H1 (cell line): Measurements from ENCODE around the gene MAGI2. TPM values are rescaled to one million over a fixed set of nuclear protein-coding genes. Genes with fewer than 3 reads are reported as not detected.
A peak's percentile ranks its signal among the peaks of the same experiment; 100 is the strongest.

Source experiments
- CTCF ChIA-PET: fragments of 300-600 bp; sonication (Branson Sonifier 250); formaldehyde crosslinking; loops from one replicate; lab custom pipeline; 2021; ENCODE audit not compliant: partially characterized antibody; lab: Charles Lee
- POLR2A ChIA-PET: fragments of 300-600 bp; sonication (Branson Sonifier 250); formaldehyde crosslinking; loops from one replicate; lab custom pipeline; 2021; ENCODE audit warnings: inconsistent platforms; ENCODE audit not compliant: partially characterized antibody; lab: Charles Lee
- DNase-seq, 2 experiments: peaks; one replicate each; pipeline versions ENCODE4 v3.0.0 to v3.0.0-alpha.2; 2010 to 2022; ENCODE audit warnings: low spot score in 2 of 2, low read depth in 1 of 2, mixed read lengths in 1 of 2
- FAIRE-seq: peaks from 2 replicates; lab custom pipeline; 2011; peaks lifted over from hg19 to GRCh38; lab: Jason Lieb, UNC
- H2AFZ ChIP-seq: 2 replicates; pipeline ENCODE4 v1.8.1; 2012; ENCODE audit warnings: low read length, inconsistent platforms
- H2AK5ac ChIP-seq: 2 replicates; pipeline ENCODE4 v1.6.1; 2013; ENCODE audit warnings: low read depth, low read length
- H2BK120ac ChIP-seq: replicated peaks from 2 replicates; pipeline ENCODE3; 2013; ENCODE audit warnings: low read depth, low read length, inconsistent platforms
- H2BK12ac ChIP-seq: 2 replicates; pipeline ENCODE4 v1.6.1; 2013; ENCODE audit warnings: low read depth, low read length
- H2BK15ac ChIP-seq: 2 replicates; pipeline ENCODE4 v1.6.1; 2013; ENCODE audit warnings: low read length
- H2BK20ac ChIP-seq: 2 replicates; pipeline ENCODE4 v1.6.1; 2013; ENCODE audit warnings: low read length
- H2BK5ac ChIP-seq: 2 replicates; pipeline ENCODE4 v1.6.1; 2013; ENCODE audit warnings: low read depth, low read length
- H3K14ac ChIP-seq: 2 replicates; pipeline ENCODE4 v1.6.1; 2013; ENCODE audit warnings: inconsistent platforms; ENCODE audit not compliant: insufficient read length
- H3K18ac ChIP-seq: 2 replicates; pipeline ENCODE4 v1.6.1; 2013; ENCODE audit warnings: low read length; ENCODE audit errors: extremely low read depth
- H3K23ac ChIP-seq: 2 replicates; pipeline ENCODE4 v1.6.1; 2013; ENCODE audit warnings: inconsistent platforms; ENCODE audit not compliant: insufficient read length
- H3K23me2 ChIP-seq: 2 replicates; pipeline ENCODE4 v1.6.1; 2013; ENCODE audit warnings: low read depth, low read length
- H3K27ac ChIP-seq: 2 replicates; pipeline ENCODE4 v1.6.1; 2011; ENCODE audit warnings: low read depth, low read length, inconsistent platforms
- H3K27me3 ChIP-seq, 4 experiments: replicated peaks in 1 of 4; 1 replicate in 1 of 4; 2 replicates in 3 of 4; pipeline versions ENCODE4 v1.6.1 to v1.8.1; 2011 to 2013; ENCODE audit warnings: low read length in 3 of 4, mild to moderate bottlenecking in 3 of 4, inconsistent platforms in 2 of 4, mixed read lengths in 2 of 4, moderate library complexity in 1 of 4; ENCODE audit not compliant: control insufficient read depth in 3 of 4, insufficient read depth in 3 of 4; ENCODE audit errors: extremely low read depth in 1 of 4
- H3K36me3 ChIP-seq, 4 experiments: 2 replicates each; pipeline versions ENCODE4 v1.6.1 to v1.8.1; 2011 to 2013; ENCODE audit warnings: mild to moderate bottlenecking in 4 of 4, low read length in 3 of 4, moderate library complexity in 2 of 4, control low read depth in 1 of 4, inconsistent platforms in 1 of 4; ENCODE audit not compliant: insufficient read depth in 4 of 4, control insufficient read depth in 2 of 4
- H3K4ac ChIP-seq: replicated peaks from 2 replicates; pipeline ENCODE3; 2013; ENCODE audit warnings: low read length, low read depth, mixed read lengths, inconsistent platforms; ENCODE audit not compliant: insufficient read length
- H3K4me1 ChIP-seq, 4 experiments: replicated peaks in 1 of 4; 1 replicate in 1 of 4; 2 replicates in 3 of 4; pipeline versions ENCODE4 v1.6.1 to v1.8.1; 2011 to 2013; ENCODE audit warnings: low read length in 3 of 4, inconsistent platforms in 2 of 4, mixed read lengths in 1 of 4; ENCODE audit not compliant: insufficient read depth in 4 of 4, control insufficient read depth in 3 of 4
- H3K4me2 ChIP-seq, 2 experiments: 2 replicates each; pipeline versions ENCODE4 v1.6.1 to v1.8.1; 2011 to 2013; ENCODE audit warnings: low read depth in 2 of 2, low read length in 2 of 2, control low read depth in 1 of 2, inconsistent platforms in 1 of 2, mild to moderate bottlenecking in 1 of 2; ENCODE audit not compliant: insufficient read depth in 1 of 2
- H3K4me3 ChIP-seq, 4 experiments: fragments of 200-600, 300-600 bp in 1 of 4; sonication (generic), shearing (Covaris generic), sonication (Bioruptor Twin) in 1 of 4; 2 replicates each; pipeline versions ENCODE4 v1.5.1 to v1.8.1; 2011 to 2016; ENCODE audit warnings: low read length in 4 of 4, low read depth in 3 of 4, control low read depth in 2 of 4, inconsistent platforms in 2 of 4, mild to moderate bottlenecking in 2 of 4, mixed read lengths in 1 of 4, moderate library complexity in 1 of 4; ENCODE audit not compliant: insufficient read depth in 2 of 4; ENCODE audit errors: extremely low read depth in 1 of 4
- H3K56ac ChIP-seq: replicated peaks from 2 replicates; pipeline ENCODE3; 2013; ENCODE audit warnings: low read depth, mild to moderate bottlenecking, mixed read lengths, low read length, inconsistent platforms; ENCODE audit not compliant: insufficient read length
- H3K79me1 ChIP-seq: 2 replicates; pipeline ENCODE4 v1.6.1; 2013; ENCODE audit warnings: low read depth, low read length, control low read depth
- H3K79me2 ChIP-seq, 2 experiments: 2 replicates each; pipeline versions ENCODE4 v1.6.1 to v1.8.1; 2012 to 2013; ENCODE audit warnings: low read length in 2 of 2, mild to moderate bottlenecking in 2 of 2, inconsistent platforms in 1 of 2; ENCODE audit not compliant: insufficient read depth in 2 of 2, control insufficient read depth in 1 of 2
- H3K9ac ChIP-seq, 4 experiments: replicated peaks in 1 of 4; 1 replicate in 1 of 4; 2 replicates in 3 of 4; pipeline versions ENCODE4 v1.6.1 to v1.8.1; 2011 to 2013; ENCODE audit warnings: low read depth in 3 of 4, low read length in 3 of 4, control low read depth in 2 of 4, mild to moderate bottlenecking in 2 of 4, moderate library complexity in 2 of 4, inconsistent platforms in 1 of 4; ENCODE audit errors: extremely low read depth in 1 of 4
- H3K9me3 ChIP-seq, 2 experiments: 2 replicates each; pipeline versions ENCODE4 v1.6.1 to v1.8.1; 2012 to 2013; ENCODE audit warnings: mild to moderate bottlenecking in 2 of 2, moderate library complexity in 2 of 2, control low read depth in 1 of 2, inconsistent platforms in 1 of 2, low read depth in 1 of 2, low read length in 1 of 2, mixed read lengths in 1 of 2; ENCODE audit not compliant: insufficient read depth in 2 of 2
- H4K20me1 ChIP-seq, 2 experiments: replicated peaks in 1 of 2; 2 replicates each; pipeline versions ENCODE3 to v1.8.1; 2011 to 2013; ENCODE audit warnings: inconsistent platforms in 2 of 2, low read length in 2 of 2, mild to moderate bottlenecking in 1 of 2; ENCODE audit not compliant: insufficient read depth in 2 of 2, control insufficient read depth in 1 of 2
- H4K5ac ChIP-seq: 2 replicates; pipeline ENCODE4 v1.6.1; 2013; ENCODE audit warnings: low read length, low read depth, mixed read lengths, inconsistent platforms; ENCODE audit not compliant: insufficient read length
- H4K8ac ChIP-seq: 2 replicates; pipeline ENCODE4 v1.8.0; 2013; ENCODE audit warnings: mild to moderate bottlenecking, moderate library complexity, low read length, inconsistent platforms; ENCODE audit not compliant: insufficient read depth; ENCODE audit errors: extremely low read depth
- H4K91ac ChIP-seq: replicated peaks from 2 replicates; pipeline ENCODE3; 2013; ENCODE audit warnings: low read length, mixed read lengths, inconsistent platforms; ENCODE audit not compliant: insufficient read length
- ASH2L ChIP-seq: fragments of 200-600, 300-600 bp; sonication (generic); IDR thresholded peaks from one replicate; pipeline ENCODE4 v1.7.1; 2017; ENCODE audit warnings: low read length
- CBX8 ChIP-seq: fragments of 300-800, 300-1000 bp; sonication (generic); IDR thresholded peaks from 2 replicates; pipeline ENCODE4 v1.7.1; 2016; ENCODE audit warnings: low read depth, low read length, borderline replicate concordance
- E2F6 ChIP-seq: IDR thresholded peaks from 2 replicates; pipeline ENCODE4 v1.6.1; 2012; ENCODE audit warnings: inconsistent platforms
- GTF2F1 ChIP-seq: IDR thresholded peaks from 2 replicates; pipeline ENCODE4 v1.6.1; 2012; ENCODE audit warnings: low read depth, low read length, improper control_type of control experiment, borderline replicate concordance
- HDAC2 ChIP-seq, 2 experiments: fragments of 300-600 bp in 1 of 2; sonication (generic) in 1 of 2; IDR thresholded peaks; 2 replicates each; pipeline ENCODE4 v1.6.1; 2011 to 2012; ENCODE audit warnings: low read depth in 2 of 2, low read length in 2 of 2, mild to moderate bottlenecking in 2 of 2, moderate library complexity in 2 of 2, borderline replicate concordance in 1 of 2, inconsistent platforms in 1 of 2
- NRF1 ChIP-seq: IDR thresholded peaks from 2 replicates; pipeline ENCODE4 v1.6.1; 2011; ENCODE audit warnings: mild to moderate bottlenecking, low read depth, low read length, improper control_type of control experiment
- RNF2 ChIP-seq: fragments of 200-900, 300-1000 bp; sonication (generic); IDR thresholded peaks from 2 replicates; pipeline ENCODE4 v1.7.1; 2016; ENCODE audit warnings: borderline replicate concordance, low read depth, mild to moderate bottlenecking, antibody characterized with exemption, low read length; ENCODE audit not compliant: poor library complexity, severe bottlenecking; ENCODE audit errors: missing control alignments
- SIN3A ChIP-seq, 2 experiments: IDR thresholded peaks in 1 of 2; conservative IDR thresholded peaks in 1 of 2; 2 replicates each; pipeline ENCODE4 v1.6.1; 2011 to 2012; ENCODE audit warnings: low read length in 2 of 2, improper control_type of control experiment in 1 of 2, low read depth in 1 of 2, mild to moderate bottlenecking in 1 of 2
- SIRT6 ChIP-seq: IDR thresholded peaks from one replicate; pipeline ENCODE4 v1.7.1; 2012; ENCODE audit warnings: low read length, inconsistent platforms
- SP1 ChIP-seq: IDR thresholded peaks from 2 replicates; pipeline ENCODE4 v1.6.1; 2011; ENCODE audit warnings: low read depth, low read length
- TAF1 ChIP-seq: IDR thresholded peaks from 2 replicates; pipeline ENCODE4 v1.6.1; 2011; ENCODE audit warnings: mild to moderate bottlenecking, low read depth, low read length
- TEAD4 ChIP-seq: IDR thresholded peaks from 2 replicates; pipeline ENCODE4 v1.6.1; 2012; ENCODE audit warnings: low read depth, low read length, inconsistent platforms, mixed read lengths
- YY1 ChIP-seq: IDR thresholded peaks from 2 replicates; pipeline ENCODE4 v1.6.1; 2011; ENCODE audit warnings: low read depth, mild to moderate bottlenecking, low read length
- WGBS, 2 experiments: shearing (Covaris generic) in 1 of 2; methylation state at CpG; one replicate each; pipeline versions ENCODE4 v1.1.6 to v1.1.7; 2013 to 2015; ENCODE audit warnings: low lambda C conversion rate in 2 of 2, mixed read lengths in 2 of 2, inconsistent platforms in 1 of 2, low coverage in 1 of 2, missing lambda C conversion rate in 1 of 2; ENCODE audit not compliant: insufficient replicate concordance in 2 of 2, insufficient coverage in 1 of 2, insufficient read length in 1 of 2; ENCODE audit errors: extremely low coverage in 1 of 2, missing lambda C conversion rate in 1 of 2; 5-methylcytosine and 5-hydroxymethylcytosine counted together
- polyA plus RNA-seq, 7 experiments: library from polyadenylated mRNA; depleted of rRNA in 3 of 7; stranded (reverse) in 5 of 7; unstranded in 2 of 7; fragments of >200 nt in 5 of 7; fragments of 200-250 nt in 2 of 7; gene quantifications; 1 replicate in 5 of 7; 2 replicates in 1 of 7; 4 replicates in 1 of 7; pipeline versions ENCODE4 v1.2.1 to v1.2.3, GENCODE V29; 2011 to 2013; ENCODE audit warnings: missing spikeins in 2 of 7, mixed read lengths in 2 of 7
- total RNA-seq: library from RNA; stranded (reverse); fragmentation: NEBNext Ultra II Directional; extraction: Animal tissue kit (Norgen Biotek cat#: 25700); gene quantifications from 2 replicates; pipeline ENCODE4 v1.2.1, GENCODE V29; 2021

MAGI2 gene
- total and polyA plus RNA-seq, 2 of the 8 experiments (the other 6 are each of a cell fraction or from before 2014, with no cell fraction given): 6.0 to 27.3 TPM

GRCh38 chr7:78558566-78558965 is 894.9 kb downstream of the MAGI2 start:
- POLR2A ChIA-PET: interaction anchor here (0.6 kb wide), 2 partner anchors 39 to 194 kb away, joined by 3 to 5 read pairs; no protein-coding TSS in a partner anchor
- CTCF ChIA-PET: interaction anchor here (0.7 to 1.5 kb wide), 3 partner anchors 9 to 23 kb away, joined by 3 to 4 read pairs (median 4); no protein-coding TSS in a partner anchor
- TF ChIP-seq TEAD4: no peak
- no peak for TF ChIP-seq SP1
- no peak for TF ChIP-seq TAF1
- TF ChIP-seq SIN3A (conservative IDR thresholded peaks at IDR 0.05 in 1 of 2, IDR thresholded peaks at IDR 0.05 in 1 of 2; ENCODE audit: low read depth in 1 of 2, low read length in 2 of 2): no peak
- TF ChIP-seq GTF2F1: no peak
- no peak for TF ChIP-seq E2F6
- TF ChIP-seq ASH2L: no peak
- TF ChIP-seq YY1: no peak
- TF ChIP-seq RNF2: no peak
- TF ChIP-seq CBX8: no peak
- no peak for TF ChIP-seq NRF1
- TF ChIP-seq HDAC2 (IDR thresholded peaks at IDR 0.05; ENCODE audit: borderline replicate concordance in 1 of 2, low read depth in 2 of 2, low read length in 2 of 2): no peak
- no peak for TF ChIP-seq SIRT6

More at GRCh38 chr7:78558566-78558965, 894.9 kb downstream of the MAGI2 start:
- Histone ChIP-seq H3K79me1 (no peaks in the 10 kb centered on the region), H3K9me3 (no peaks in the 10 kb centered on the region), H3K23me2 (no peaks in the 10 kb centered on the region), H3K9ac (peak overlapping the region in 1 of 4 experiments; percentile 34; a peak in 1 of 7 replicates), H2BK20ac (no peak overlapping the region), H2AK5ac (no peak overlapping the region), H3K4me3 (no peak overlapping the region), H3K27ac (no peak overlapping the region), H3K79me2 (0 out of 4 replicates have a peak, but pooled peaks cover 0 to 5% of the 10 kb centered on the region in 2 experiments), H2BK120ac (no peak overlapping the region), H3K56ac (no peak overlapping the region), H2BK15ac (no peak overlapping the region), H3K4ac (no peak overlapping the region), H3K14ac (no peak overlapping the region), H3K36me3 (no peaks in the 10 kb centered on the region), H3K4me2 (no peak overlapping the region), H3K4me1 (peaks cover 0 to 20% (median 9%) of the 10 kb centered on the region in 4 experiments; a peak in 3 of 7 replicates), H2AFZ (no peak overlapping the region), H2BK12ac (no peak overlapping the region), H4K91ac (no peak overlapping the region), H4K8ac (no peak overlapping the region), H4K5ac (no peak overlapping the region), H3K18ac (no peak overlapping the region), H2BK5ac (no peak overlapping the region), H4K20me1 (no peaks in the 10 kb centered on the region), H3K23ac (no peak overlapping the region), H3K27me3 (no peaks in the 10 kb centered on the region)
- 60% methylated on average over 3 of the region's 3 CpGs; no CpG with 5 or more reads in 1 of the 2 experiments for WGBS, 2 experiments
- FAIRE-seq: no peak
- no peak for DNase-seq
